Chondrocyte (in vitro differentiated cells): ENCODE data around the gene TUBB6. TPM values are rescaled to one million over a fixed set of nuclear protein-coding genes. Genes with fewer than 3 reads are reported as not detected.

Experiments used
- DNase-seq: peaks from one replicate; pipeline ENCODE4 v3.0.0; 2021; ENCODE audit warnings: mixed read lengths, low spot score
- H3K27ac Mint-ChIP-seq: one replicate; pipeline ENCODE4 v1.8.0; 2021; ENCODE audit warnings: mild to moderate bottlenecking, moderate library complexity, mixed read lengths; ENCODE audit not compliant: unreplicated experiment
- H3K27me3 Mint-ChIP-seq: 2 replicates; pipeline ENCODE4 v1.8.0; 2021; ENCODE audit warnings: low read depth, mixed read lengths
- H3K36me3 Mint-ChIP-seq: 2 replicates; pipeline ENCODE4 v1.8.0; 2021; ENCODE audit warnings: low read depth, mixed read lengths
- H3K4me1 Mint-ChIP-seq: 2 replicates; pipeline ENCODE4 v1.8.0; 2021; ENCODE audit warnings: low read depth, mild to moderate bottlenecking, mixed read lengths
- H3K4me3 Mint-ChIP-seq: one replicate; pipeline ENCODE4 v1.8.0; 2021; ENCODE audit warnings: mild to moderate bottlenecking, moderate library complexity, mixed read lengths; ENCODE audit not compliant: unreplicated experiment
- H3K9me3 Mint-ChIP-seq: 2 replicates; pipeline ENCODE4 v1.8.0; 2021; ENCODE audit warnings: low read depth, mixed read lengths
- CTCF ChIP-seq: fragments of 200-600 bp; sonication (generic); IDR thresholded peaks from 2 replicates; pipeline ENCODE4 v1.5.0; 2021; ENCODE audit warnings: antibody characterized with exemption, mild to moderate bottlenecking, moderate library complexity
- total RNA-seq: library from RNA; stranded (reverse); gene quantifications from 3 replicates; pipeline ENCODE4 v1.2.1, GENCODE V29; 2021

Gene TUBB6
- total RNA-seq, 1 donor from 2014 or later: 198 TPM

GRCh38 chr18:12291161-12291560 is 16.9 kb upstream of the TUBB6 start:
- Mint-ChIP-seq H3K27me3 (no peaks in the 10 kb centered on the region), H3K9me3 (no peaks in the 10 kb centered on the region), H3K4me1 (peaks cover 20% of the 10 kb centered on the region), H3K36me3 (no peaks in the 10 kb centered on the region), H3K27ac (no peak overlapping the region), H3K4me3 (no peak overlapping the region)
- DNase-seq: peak; percentile 59
- no peak for TF ChIP-seq CTCF

DNA sequence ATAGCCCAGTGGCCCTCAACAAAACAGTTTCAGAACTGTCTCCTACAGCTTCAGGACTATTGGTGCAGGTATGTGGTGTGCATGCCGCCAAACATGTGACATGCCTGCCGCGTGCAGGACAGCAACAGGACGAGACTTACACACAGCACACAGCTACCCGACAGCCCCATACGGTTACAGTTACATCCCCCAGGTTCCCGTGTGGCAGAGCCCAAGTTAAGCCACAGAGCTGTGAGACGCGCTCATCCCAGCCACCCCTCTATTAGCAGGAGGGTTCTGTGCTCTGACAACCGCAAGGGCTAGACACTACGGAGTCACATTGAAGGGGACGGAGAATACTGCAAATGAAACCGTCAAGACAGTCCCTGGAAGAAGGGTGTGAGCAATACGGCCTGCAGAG is 16.4 kb upstream of the TUBB6 start:
- H3K4me1 Mint-ChIP-seq: peaks cover 25% of the 10 kb centered on the region
- no peaks in the 10 kb centered on the region for H3K36me3 Mint-ChIP-seq
- no peak for TF ChIP-seq CTCF
- no peak overlapping the region for H3K27ac Mint-ChIP-seq
- H3K4me3 Mint-ChIP-seq: no peak overlapping the region
- H3K9me3 Mint-ChIP-seq: no peaks in the 10 kb centered on the region
- DNase-seq: peak; percentile 37
- H3K27me3 Mint-ChIP-seq: no peaks in the 10 kb centered on the region

GRCh38 chr18:12293831-12294230 is 14.2 kb upstream of the TUBB6 start:
- no peaks in the 10 kb centered on the region for H3K36me3 Mint-ChIP-seq
- DNase-seq: peak; percentile 69
- no peak overlapping the region for H3K4me3 Mint-ChIP-seq
- TF ChIP-seq CTCF: no peak
- no peak overlapping the region for H3K27ac Mint-ChIP-seq
- H3K27me3 Mint-ChIP-seq: no peaks in the 10 kb centered on the region
- H3K9me3 Mint-ChIP-seq: no peaks in the 10 kb centered on the region
- peaks cover 16% of the 10 kb centered on the region for H3K4me1 Mint-ChIP-seq

- TF ChIP-seq CTCF: no peak
- DNase-seq: peak; percentile 62
- no peak overlapping the region for H3K27ac Mint-ChIP-seq
Measured at GRCh38 chr18:12295389-12296086, 12.5 kb upstream of the TUBB6 start.

DNA sequence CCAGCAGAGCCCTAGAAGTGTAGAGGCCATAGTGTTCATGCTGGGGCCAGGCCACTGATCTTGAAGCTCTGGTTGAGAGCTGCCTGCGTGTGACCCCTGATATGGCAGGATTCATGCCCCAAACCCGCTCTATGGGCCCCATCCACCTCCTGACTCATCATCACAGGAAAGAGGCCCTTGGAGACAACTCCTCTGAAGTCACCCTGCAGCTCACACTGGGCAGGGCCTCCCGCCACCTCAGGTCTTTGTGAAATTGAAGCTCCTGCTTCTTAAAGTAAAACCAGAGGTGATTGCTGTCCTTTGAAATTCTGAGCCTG is 12.0 kb upstream of the TUBB6 start:
- H3K4me3 Mint-ChIP-seq: no peak overlapping the region
- H3K27me3 Mint-ChIP-seq: no peaks in the 10 kb centered on the region
- no peak for DNase-seq
- H3K9me3 Mint-ChIP-seq: no peaks in the 10 kb centered on the region
- H3K36me3 Mint-ChIP-seq: no peaks in the 10 kb centered on the region
- no peak for TF ChIP-seq CTCF
- peaks cover 11% of the 10 kb centered on the region for H3K4me1 Mint-ChIP-seq
- H3K27ac Mint-ChIP-seq: peak overlapping the region; percentile 27

More at GRCh38 chr18:12295389-12296086, 12.5 kb upstream of the TUBB6 start:
- peaks cover 11% of the 10 kb centered on the region for H3K4me1 Mint-ChIP-seq
- H3K27me3 Mint-ChIP-seq: no peaks in the 10 kb centered on the region
- no peaks in the 10 kb centered on the region for H3K9me3 Mint-ChIP-seq
- no peaks in the 10 kb centered on the region for H3K36me3 Mint-ChIP-seq
- no peak overlapping the region for H3K4me3 Mint-ChIP-seq
